Activated CD4-positive, alpha-beta T cell treated with anti-CD3 and anti-CD28 coated beads, Interleukin-2, amount 50 U/mL, for 24 hours (primary cell): ENCODE data around the gene CEACAM8.
"Not testable (repeated sequence)": the region's sequence is repeated elsewhere in the genome, so short reads cannot be mapped to it uniquely, and the experiment has no call there.

Source experiments
- DNase-seq, 2 donors: peaks; one replicate each; pipeline ENCODE4 v3.0.0-alpha.2; 2020; ENCODE audit warnings: low read depth in 1 of 2, low spot score in 1 of 2

The CEACAM8 gene

GRCh38 chr19:42544146-42544545, 50.6 kb downstream of the CEACAM8 start:
- DNase-seq, result no peak

GRCh38 chr19:42542791-42543190, 51.9 kb downstream of the CEACAM8 start:
- DNase-seq, result no peak

GRCh38 chr19:42540071-42540553, 54.6 kb downstream of the CEACAM8 start:
- DNase-seq, result no peak

- DNase-seq, result no peak
These were observed 55.6 kb downstream of the CEACAM8 start for GRCh38 chr19:42538841-42539709.

GRCh38 chr19:42535276-42535675, 59.4 kb downstream of the CEACAM8 start:
- not testable (repeated sequence) for DNase-seq

GRCh38 chr19:42534391-42534790, 60.3 kb downstream of the CEACAM8 start:
- DNase-seq, result no peak

- no peak for DNase-seq
These were observed 61.8 kb downstream of the CEACAM8 start for GRCh38 chr19:42532891-42533290.

- DNase-seq, result no peak
These were observed 63.4 kb downstream of the CEACAM8 start for GRCh38 chr19:42531313-42531712.
